H1 (cell line): ENCODE measurements around the gene XYLB.

Source experiments
- CTCF ChIP-seq, 3 experiments: IDR thresholded peaks; 1 replicate in 2 of 3; 2 replicates in 1 of 3; pipeline versions ENCODE4 v1.5.1 to v1.6.1; 2011; ENCODE audit warnings: low read length in 3 of 3, mild to moderate bottlenecking in 3 of 3, inconsistent platforms in 2 of 3, low read depth in 1 of 3, moderate library complexity in 1 of 3; ENCODE audit not compliant: insufficient read depth in 1 of 3; ENCODE audit errors: control extremely low read depth in 1 of 3
- EZH2 ChIP-seq: fragments of 200-600 bp; sonication (generic); IDR thresholded peaks from 2 replicates; pipeline ENCODE4 v1.7.1; 2012; ENCODE audit warnings: low read depth, mild to moderate bottlenecking, moderate library complexity, low read length, inconsistent platforms; ENCODE audit not compliant: severe bottlenecking
- POLR2A ChIP-seq, 2 experiments: IDR thresholded peaks; 1 replicate in 1 of 2; 2 replicates in 1 of 2; pipeline ENCODE4 v1.6.1; 2011; ENCODE audit warnings: low read depth in 2 of 2, low read length in 2 of 2, mild to moderate bottlenecking in 2 of 2; ENCODE audit errors: control extremely low read depth in 1 of 2
- SAP30 ChIP-seq: fragments of 300-600 bp; sonication (generic); IDR thresholded peaks from 2 replicates; pipeline ENCODE4 v1.7.1; 2012; ENCODE audit warnings: low read length, moderate library complexity, mild to moderate bottlenecking, inconsistent platforms; ENCODE audit not compliant: insufficient read depth, insufficient replicate concordance
- TAF1 ChIP-seq: IDR thresholded peaks from 2 replicates; pipeline ENCODE4 v1.6.1; 2011; ENCODE audit warnings: mild to moderate bottlenecking, low read depth, low read length

DNA sequence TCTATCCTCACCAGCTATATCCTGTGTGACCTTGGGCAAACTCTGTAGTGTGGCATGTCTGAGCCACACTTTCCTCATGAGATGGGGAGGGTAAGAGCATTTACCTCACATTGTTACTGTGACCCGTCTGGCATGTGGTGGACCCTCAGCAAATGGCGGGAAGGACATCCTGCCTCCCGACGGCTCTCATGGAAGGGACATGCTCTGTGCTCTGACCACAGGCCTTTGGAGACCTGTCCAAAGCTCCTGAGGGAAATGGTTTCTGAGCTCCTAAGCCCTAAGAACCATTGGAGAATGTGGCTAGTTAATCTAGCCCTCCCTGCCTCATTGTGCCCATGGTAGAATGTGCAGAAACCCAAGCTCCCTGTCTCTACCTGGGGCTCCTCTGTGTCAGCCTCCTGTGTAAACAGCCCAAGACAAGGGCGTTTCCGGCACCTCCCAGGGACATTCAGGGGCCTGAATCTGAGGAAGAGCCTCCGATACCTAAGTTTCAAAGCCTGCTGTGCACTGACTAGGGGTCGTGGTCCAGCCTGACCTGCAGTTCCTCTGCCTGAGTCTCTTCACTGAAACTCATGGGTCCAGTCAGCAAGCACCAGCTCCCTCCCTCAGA, 29.0 kb downstream of the XYLB start:
- no peak for TF ChIP-seq TAF1
- no peak for TF ChIP-seq SAP30
- TF ChIP-seq CTCF (IDR thresholded peaks at IDR 0.05; ENCODE audit: control extremely low read depth in 1 of 3, insufficient read depth in 1 of 3, low read depth in 1 of 3, low read length in 3 of 3): no peak
- TF ChIP-seq EZH2: no peak
- TF ChIP-seq POLR2A (IDR thresholded peaks at IDR 0.05; ENCODE audit: control extremely low read depth in 1 of 2, low read depth in 2 of 2, low read length in 2 of 2): no peak
